ENCODE results near the gene TEAD1.
"Not testable (repeated sequence)": the region's sequence is repeated elsewhere in the genome, so short reads cannot be mapped to it uniquely, and the experiment has no call there.

TEAD1 gene

GRCh38 chr11:12876340-12876739 lies 202.1 kb downstream of the TEAD1 start:
- DNase-seq = no peak

GRCh38 chr11:12876988-12877387 lies 202.8 kb downstream of the TEAD1 start:
- no peak for DNase-seq

- DNase-seq = not testable (repeated sequence)
Observed at GRCh38 chr11:12877508-12877907, 203.3 kb downstream of the TEAD1 start.

DNA sequence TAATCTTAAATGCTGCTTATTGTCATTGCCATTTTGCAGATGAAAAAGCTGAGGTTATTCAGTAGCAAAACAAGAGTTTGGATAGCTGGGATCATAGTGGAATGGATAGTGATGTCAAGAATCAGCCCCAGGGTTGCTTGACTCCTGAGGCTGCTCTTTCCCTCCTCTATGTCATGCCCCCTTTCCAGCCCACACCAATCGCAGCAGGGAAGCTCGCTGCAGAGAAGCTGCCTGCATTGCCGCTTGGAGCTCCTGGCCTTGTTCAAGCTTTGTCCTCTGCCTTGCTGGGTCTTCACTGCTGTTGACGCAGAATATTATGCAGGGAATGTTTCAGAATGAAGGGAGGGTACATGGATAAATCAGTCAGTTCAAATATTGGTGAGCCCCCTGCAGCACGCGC lies 206.1 kb downstream of the TEAD1 start:
- no peak for DNase-seq

DNA sequence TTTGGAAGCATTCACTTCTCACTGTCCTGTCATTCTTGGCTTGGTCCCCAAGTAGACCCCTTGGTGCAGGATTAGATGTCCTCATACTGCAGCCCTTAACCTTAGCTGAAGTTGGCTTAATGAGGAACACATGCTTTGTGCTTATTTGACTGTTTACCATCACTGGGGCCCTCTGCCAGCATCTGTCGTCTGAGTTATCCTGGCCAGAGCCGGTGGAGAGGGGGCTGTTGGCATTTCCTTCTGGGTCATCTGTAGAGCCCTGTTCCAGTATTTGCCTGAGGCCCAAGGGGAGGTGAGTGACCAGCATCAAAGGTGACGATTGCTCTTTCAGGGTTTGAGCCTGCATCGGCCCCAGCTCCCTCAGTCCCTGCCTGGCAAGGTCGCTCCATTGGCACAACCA lies 208.4 kb downstream of the TEAD1 start:
- no peak for DNase-seq

GRCh38 chr11:12884751-12885318 lies 210.6 kb downstream of the TEAD1 start:
- DNase-seq = no peak

- DNase-seq = no peak
Observed at GRCh38 chr11:12885717-12886239, 211.6 kb downstream of the TEAD1 start.

DNA sequence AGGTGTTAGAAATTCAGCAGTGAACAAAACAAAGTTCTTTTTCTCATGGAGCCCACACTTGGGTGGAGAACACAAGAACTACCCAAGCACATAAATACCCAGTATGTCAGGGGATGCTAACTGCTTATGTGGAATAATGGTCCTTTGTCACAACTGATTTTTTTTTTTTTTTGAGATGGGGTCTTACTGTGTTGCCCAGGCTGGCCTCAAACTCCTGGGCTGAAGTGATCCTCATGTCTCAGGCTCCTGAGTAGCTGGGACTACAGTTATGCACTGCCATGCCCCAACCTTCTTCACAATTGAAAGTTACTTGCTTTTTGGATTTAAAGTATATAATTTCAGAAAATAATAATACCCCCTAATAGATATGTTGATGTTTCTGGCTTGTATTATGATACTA lies 212.3 kb downstream of the TEAD1 start:
- no peak for DNase-seq

DNA sequence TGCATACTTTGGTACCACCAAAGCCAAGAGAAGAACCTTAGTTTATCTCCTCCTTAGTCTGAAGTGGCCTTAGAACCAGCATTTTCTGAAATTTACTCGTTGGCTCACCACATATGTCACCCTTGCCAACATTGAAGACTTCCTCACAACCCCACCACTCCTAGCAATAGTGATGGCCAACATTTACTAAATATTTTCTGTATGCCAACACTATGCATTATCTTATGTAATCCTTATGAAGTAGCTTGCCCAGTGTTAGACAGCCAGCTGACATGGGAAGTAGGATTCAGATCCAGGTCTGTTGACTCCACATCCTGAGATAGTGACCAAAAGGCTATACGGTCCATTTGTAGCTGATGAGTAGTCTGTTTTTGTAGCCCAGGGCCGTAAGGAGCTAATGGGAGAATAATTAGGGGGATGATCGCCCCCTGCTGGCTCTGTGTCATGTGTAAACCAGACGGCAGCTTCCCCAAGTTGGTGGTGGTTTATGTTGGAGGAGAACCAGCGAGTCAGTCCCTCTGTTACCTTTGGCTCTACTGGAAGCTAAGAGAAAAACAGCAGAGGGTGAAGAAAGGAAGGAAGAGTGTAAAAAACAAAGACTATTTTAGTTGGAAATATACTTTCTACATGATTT lies 214.4 kb downstream of the TEAD1 start:
- DNase-seq = peak; percentile 24 to 55

- DNase-seq = peak in 1 of 2 donors; percentile 2
Observed at GRCh38 chr11:12889243-12889642, 215.0 kb downstream of the TEAD1 start.

GRCh38 chr11:12890476-12890875 lies 216.3 kb downstream of the TEAD1 start:
- DNase-seq = no peak

DNA sequence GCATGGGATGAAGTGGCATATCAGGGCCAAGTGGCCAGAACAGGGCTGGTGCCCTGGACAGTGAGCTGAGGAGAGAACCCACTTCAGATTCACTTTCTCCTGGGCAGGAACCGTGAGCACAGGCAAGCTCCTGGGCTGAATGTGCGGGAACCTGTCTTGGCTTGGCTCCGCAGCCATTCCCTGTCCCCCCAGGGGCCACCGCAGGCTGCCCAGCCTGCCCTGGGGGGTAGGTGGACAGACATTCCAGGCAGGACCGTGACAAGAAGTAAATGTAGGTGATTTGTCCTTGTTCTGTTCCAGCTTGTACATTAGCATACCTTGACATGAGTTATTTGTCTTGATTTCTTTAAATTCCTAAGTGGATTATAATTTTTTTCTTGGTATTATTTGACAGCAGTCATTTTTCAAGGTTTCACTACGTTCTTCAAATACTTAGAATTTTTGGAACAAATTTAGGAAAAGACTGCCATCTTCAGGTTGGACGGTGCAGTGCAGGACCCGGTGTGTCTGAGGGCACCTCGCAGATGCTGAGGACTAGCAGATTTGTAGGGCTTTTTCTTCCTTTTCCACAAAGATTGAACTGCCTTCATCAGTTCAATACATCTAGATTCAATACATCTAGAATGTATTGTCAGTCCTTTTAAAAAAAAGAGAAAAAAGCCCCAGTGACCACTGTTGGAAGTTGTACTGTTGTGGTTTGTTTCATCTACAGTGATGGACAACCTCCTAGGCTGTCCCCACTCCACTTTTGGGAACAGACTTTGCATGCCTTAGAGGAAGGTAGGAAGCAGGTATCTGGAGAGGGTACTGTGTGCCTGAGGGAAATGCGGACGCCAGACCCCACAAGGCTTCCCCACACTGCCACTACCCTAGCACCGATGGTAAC lies 219.8 kb downstream of the TEAD1 start:
- DNase-seq = peak; percentile 6 to 49

DNA sequence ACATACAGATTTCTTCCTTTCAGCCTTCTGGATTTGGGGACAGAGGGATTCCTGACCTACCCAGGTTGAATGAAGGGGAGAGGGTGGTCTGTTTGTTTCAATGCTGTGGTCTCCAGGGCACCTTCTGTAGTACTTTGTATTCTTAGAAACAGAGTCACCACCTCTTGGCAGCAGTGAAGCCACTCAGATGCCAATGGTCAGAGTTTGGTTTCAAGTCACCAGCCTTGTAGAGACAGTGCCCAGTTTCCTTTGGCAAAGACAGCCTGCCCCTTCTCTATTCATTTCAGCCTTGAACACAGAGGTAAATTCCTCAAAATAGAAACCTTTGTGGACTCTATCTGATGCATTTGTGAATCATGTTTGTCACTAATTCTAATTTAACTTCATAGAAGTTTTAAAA lies 223.2 kb downstream of the TEAD1 start:
- DNase-seq = no peak

DNA sequence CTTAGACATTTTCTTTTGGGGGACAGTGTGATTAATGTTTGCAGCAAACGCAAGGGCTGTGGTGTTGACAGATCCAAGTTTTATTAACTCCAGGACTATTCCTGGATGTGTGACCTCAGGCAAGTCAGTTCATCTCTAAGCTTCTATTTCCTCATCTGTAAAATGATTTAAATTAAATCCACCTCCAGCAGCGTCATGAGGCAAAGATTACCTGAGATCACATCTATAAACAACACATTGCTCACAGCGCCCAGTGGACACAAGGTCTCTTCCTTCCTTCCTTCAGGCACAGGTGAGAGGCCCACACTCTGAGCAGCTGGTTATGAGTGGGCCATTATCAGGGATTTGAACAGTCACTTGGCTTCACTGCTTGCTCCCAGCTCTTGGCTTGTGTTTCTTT lies 223.6 kb downstream of the TEAD1 start:
- DNase-seq = no peak

- no peak for DNase-seq
Observed at GRCh38 chr11:12900496-12900895, 226.3 kb downstream of the TEAD1 start.

GRCh38 chr11:12901272-12901671 lies 227.1 kb downstream of the TEAD1 start:
- no peak for DNase-seq

GRCh38 chr11:12901874-12902481 lies 227.8 kb downstream of the TEAD1 start:
- DNase-seq = no peak

DNA sequence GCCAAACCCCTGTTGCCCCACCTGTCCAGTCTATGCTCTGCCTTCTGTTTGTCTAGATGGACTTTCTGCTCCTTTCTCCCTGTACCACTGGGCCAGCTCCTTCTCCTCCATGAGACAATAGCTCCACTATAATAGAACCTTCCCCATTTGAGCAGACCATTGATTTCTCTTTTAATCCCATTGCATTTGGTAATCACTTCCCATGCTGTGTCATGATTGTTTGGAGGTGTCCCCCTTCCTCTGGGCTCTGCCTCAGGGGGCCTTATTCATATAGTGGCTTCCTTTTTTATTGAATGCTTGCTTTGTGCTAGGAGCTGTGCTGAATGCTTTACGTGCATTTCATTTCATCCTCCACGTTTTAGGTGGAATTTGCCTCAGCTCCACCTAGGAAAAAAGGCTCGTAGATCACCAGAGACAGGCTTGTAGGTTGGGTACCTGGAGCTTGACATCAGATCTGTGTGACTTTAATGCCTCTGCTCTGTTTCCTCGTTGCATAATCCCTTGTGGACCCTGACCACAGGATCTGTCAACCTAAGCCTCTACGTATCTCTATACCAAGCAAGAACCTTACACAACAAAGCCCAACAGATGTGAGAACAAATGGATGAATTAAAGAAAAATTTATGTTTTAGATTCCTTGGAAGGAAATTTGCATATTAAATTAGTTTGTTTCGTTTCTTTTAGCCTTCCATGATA lies 228.7 kb downstream of the TEAD1 start:
- DNase-seq = no peak

GRCh38 chr11:12905435-12905834 lies 231.2 kb downstream of the TEAD1 start:
- no peak for DNase-seq

DNA sequence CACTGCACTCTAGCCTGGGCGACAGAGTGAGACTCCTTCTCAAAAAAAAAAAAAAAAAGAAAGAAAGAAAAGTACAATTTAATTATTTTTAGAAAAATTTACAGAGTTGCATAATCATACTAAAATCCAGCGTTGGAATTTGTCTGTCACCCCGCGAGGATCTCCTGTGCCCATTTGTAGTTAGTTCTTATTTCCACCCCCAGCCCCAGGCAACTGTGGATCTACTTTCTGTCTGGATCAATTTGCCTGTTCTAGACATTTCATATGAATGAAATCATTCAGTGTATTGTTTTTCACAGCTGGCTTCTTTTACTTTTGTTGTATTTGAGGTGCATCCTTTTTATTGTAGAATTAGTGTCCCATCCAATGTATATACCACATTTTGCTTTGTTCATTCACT lies 232.3 kb downstream of the TEAD1 start:
- DNase-seq = no peak

GRCh38 chr11:12909879-12910278 lies 235.7 kb downstream of the TEAD1 start:
- no peak for DNase-seq

DNA sequence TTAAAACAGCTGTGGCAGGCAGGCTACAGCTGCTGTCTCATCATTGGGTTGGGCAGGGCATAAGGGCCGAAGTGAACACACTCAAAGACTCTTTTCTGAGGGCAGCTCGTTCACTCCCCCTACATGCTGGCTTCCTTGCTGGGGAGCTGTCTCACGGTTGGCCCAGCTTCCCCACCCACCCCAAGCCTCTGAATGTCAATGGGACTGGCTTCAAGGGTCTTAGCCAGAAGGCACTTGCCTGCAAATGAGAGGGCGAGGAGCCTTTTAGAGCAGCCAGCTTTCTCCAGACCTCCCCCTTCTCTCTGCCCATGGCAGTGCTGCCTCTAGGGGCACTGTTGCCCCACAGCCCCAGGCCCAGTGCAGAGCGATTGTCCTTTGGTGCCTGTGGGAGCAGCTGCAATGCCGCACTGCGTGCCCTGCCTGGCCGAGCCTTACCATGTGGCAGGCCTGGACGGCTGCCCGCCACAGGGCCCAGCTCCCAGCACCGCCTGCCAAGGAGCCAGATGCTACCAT lies 240.2 kb downstream of the TEAD1 start:
- DNase-seq = no peak

GRCh38 chr11:12915093-12915492 lies 240.9 kb downstream of the TEAD1 start:
- no peak for DNase-seq

Data from CD4-positive, alpha-beta T cell treated with Interferon alpha-2 for 1 hour (primary cell).